Measurements from ENCODE around the gene JSRP1. TPM values are rescaled to one million over a fixed set of nuclear protein-coding genes. Genes with fewer than 3 reads are reported as not detected.

JSRP1 gene
- total and polyA plus RNA-seq, 2 donors (not counting 1 experiment from before 2014, with no cell fraction given): not detected

DNA sequence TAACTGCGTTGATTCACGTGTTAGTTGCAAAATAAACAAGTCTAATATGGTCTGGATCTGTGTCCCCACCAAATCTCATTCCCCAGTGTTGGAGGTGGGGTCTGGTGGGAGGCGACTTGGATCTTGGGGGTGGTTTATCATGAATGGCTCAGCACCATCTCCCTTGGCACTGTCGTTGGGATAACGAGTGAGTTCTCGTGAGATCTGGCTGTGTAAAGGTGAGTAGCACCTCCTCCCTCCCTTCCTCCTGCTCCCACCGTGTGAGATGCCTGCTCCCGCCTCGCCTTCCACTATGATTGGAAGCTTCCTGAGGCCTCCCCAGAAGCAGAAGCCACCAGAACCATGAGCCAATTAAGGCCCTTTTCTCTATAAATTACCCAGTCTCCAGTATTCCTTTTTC is 20.9 kb upstream of the JSRP1 start:
- peaks cover 9% of the 10 kb centered on the region for H3K4me1 ChIP-seq (ENCODE audit: control insufficient read depth, extremely low read depth, insufficient read depth, low read length)
- TF ChIP-seq EZH2 (IDR thresholded peaks at IDR 0.05; ENCODE audit: low read length, missing control alignments): no peak
- TF ChIP-seq, protein P1, sequence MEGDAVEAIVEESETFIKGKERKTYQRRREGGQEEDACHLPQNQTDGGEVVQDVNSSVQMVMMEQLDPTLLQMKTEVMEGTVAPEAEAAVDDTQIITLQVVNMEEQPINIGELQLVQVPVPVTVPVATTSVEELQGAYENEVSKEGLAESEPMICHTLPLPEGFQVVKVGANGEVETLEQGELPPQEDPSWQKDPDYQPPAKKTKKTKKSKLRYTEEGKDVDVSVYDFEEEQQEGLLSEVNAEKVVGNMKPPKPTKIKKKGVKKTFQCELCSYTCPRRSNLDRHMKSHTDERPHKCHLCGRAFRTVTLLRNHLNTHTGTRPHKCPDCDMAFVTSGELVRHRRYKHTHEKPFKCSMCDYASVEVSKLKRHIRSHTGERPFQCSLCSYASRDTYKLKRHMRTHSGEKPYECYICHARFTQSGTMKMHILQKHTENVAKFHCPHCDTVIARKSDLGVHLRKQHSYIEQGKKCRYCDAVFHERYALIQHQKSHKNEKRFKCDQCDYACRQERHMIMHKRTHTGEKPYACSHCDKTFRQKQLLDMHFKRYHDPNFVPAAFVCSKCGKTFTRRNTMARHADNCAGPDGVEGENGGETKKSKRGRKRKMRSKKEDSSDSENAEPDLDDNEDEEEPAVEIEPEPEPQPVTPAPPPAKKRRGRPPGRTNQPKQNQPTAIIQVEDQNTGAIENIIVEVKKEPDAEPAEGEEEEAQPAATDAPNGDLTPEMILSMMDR (conservative IDR thresholded peaks at IDR 0.05 in 1 of 2, IDR thresholded peaks at IDR 0.05 in 1 of 2; ENCODE audit: low read depth in 1 of 2, low read length in 2 of 2): no peak
- H3K9me3 ChIP-seq (ENCODE audit: control insufficient read depth, insufficient read depth, low read depth, low read length): no peaks in the 10 kb centered on the region
- H3K27ac ChIP-seq (ENCODE audit: insufficient read depth, low read length): no peak overlapping the region
- peaks cover 2% of the 10 kb centered on the region for H4K20me1 ChIP-seq (ENCODE audit: control insufficient read depth, extremely low read depth, insufficient read depth, low read length)
- H3K9ac ChIP-seq (ENCODE audit: insufficient read depth, low read length): no peak overlapping the region
- H3K4me2 ChIP-seq (ENCODE audit: extremely low read depth, insufficient read depth, low read length): no peak overlapping the region
- H3K27me3 ChIP-seq (ENCODE audit: control insufficient read depth, insufficient read depth, low read length): no peaks in the 10 kb centered on the region
- DNase-seq (ENCODE audit: low read depth in 2 of 2): no peak
- H3K36me3 ChIP-seq (ENCODE audit: control insufficient read depth, insufficient read depth, low read length): peaks cover 16% of the 10 kb centered on the region
- no peak overlapping the region for H2AFZ ChIP-seq (ENCODE audit: low read length)
- peaks cover 30% of the 10 kb centered on the region for H3K79me2 ChIP-seq (ENCODE audit: control insufficient read depth, insufficient read depth, low read length)
- no peak overlapping the region for H3K4me3 ChIP-seq (replicated peaks in 1 of 4; ENCODE audit: control extremely low read depth in 1 of 4, insufficient read depth in 1 of 4, low read depth in 3 of 4, low read length in 4 of 4)

DNA sequence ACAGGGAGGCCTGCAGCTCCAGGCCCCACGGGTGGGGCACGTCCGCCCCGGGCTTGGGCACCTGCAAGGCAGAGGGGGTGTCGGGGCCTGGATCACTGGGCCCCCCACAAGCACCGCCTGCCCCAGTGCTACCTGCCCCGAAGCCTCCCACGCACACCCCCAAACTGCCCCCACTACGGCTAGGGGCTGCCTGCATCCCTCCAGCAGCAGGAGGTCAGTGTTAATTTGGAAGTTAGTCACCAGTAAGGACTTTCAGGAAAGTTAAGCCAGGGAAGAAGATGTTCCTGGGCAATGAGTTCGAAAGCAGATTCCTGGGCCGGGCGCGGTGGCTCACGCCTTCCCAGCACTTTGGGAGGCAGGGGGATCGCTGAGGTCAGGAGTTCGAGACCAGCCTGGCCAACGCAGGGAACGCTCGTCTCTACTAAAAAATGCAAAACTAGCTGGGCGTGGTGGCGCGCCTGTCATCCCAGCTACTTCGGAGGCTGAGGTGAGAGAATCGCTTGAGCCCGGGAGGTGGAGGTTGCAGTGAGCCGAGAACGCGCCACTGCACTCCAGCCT is 20.3 kb upstream of the JSRP1 start:
- Histone ChIP-seq H3K79me2 (ENCODE audit: control insufficient read depth, insufficient read depth, low read length) (peaks cover 37% of the 10 kb centered on the region), H3K4me1 (ENCODE audit: control insufficient read depth, extremely low read depth, insufficient read depth, low read length) (peaks cover 9% of the 10 kb centered on the region), H3K4me3 (replicated peaks in 1 of 4; ENCODE audit: control extremely low read depth in 1 of 4, insufficient read depth in 1 of 4, low read depth in 3 of 4, low read length in 4 of 4) (no peak overlapping the region), H3K9ac (ENCODE audit: insufficient read depth, low read length) (no peak overlapping the region), H3K27ac (ENCODE audit: insufficient read depth, low read length) (no peak overlapping the region), H2AFZ (ENCODE audit: low read length) (no peak overlapping the region), H4K20me1 (ENCODE audit: control insufficient read depth, extremely low read depth, insufficient read depth, low read length) (peaks cover 4% of the 10 kb centered on the region), H3K9me3 (ENCODE audit: control insufficient read depth, insufficient read depth, low read depth, low read length) (no peaks in the 10 kb centered on the region), H3K4me2 (ENCODE audit: extremely low read depth, insufficient read depth, low read length) (no peak overlapping the region), H3K36me3 (ENCODE audit: control insufficient read depth, insufficient read depth, low read length) (peaks cover 20% of the 10 kb centered on the region), H3K27me3 (ENCODE audit: control insufficient read depth, insufficient read depth, low read length) (no peaks in the 10 kb centered on the region)
- no peak for DNase-seq (ENCODE audit: low read depth in 2 of 2)
- TF ChIP-seq, protein P1 (conservative IDR thresholded peaks at IDR 0.05 in 1 of 2, IDR thresholded peaks at IDR 0.05 in 1 of 2; ENCODE audit: low read depth in 1 of 2, low read length in 2 of 2): no peak
- TF ChIP-seq EZH2 (IDR thresholded peaks at IDR 0.05; ENCODE audit: low read length, missing control alignments): no peak

DNA sequence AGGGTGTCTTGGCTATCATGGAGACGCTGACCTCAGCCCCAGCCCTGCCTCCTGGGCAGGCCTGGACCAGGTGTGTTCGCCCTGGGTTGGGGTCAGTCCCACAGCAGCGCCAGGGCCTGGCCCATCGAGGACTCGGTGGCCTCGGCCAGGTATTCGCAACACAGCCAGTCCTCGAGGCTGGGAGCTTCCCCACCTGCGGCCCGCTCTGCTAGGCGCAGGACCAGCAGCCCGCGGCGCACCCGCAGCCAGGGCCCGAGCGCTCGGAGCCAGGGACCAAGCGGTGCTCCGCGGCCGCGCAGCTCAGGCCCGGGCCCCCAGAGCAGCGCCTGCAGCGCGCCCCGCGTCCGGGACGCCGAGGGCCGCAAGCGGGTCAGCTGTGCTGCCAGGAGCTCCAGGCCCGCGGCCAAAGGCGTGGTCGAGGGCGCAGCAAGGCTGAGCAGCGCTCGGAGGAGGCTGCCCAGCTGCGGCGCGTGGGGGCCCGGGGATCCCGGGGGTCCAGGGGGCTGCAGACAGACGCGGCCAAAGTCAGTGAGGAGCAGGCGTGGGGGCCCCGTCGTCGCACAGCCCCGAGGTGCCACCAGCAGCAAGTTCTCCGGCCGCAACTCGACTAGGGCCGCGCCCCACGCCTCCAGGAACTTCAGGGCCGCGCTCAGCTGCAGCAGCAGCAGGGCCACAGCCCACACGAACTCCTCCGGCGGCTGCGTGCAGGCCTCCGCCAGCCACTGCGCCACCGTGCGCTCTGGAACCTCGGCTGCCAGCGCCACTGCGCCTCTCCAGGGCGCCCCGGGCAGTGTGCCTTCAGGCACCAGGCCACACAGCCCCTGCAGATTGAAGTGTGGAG is 19.6 kb upstream of the JSRP1 start:
- Histone ChIP-seq H3K27me3 (ENCODE audit: control insufficient read depth, insufficient read depth, low read length) (no peaks in the 10 kb centered on the region), H3K9me3 (ENCODE audit: control insufficient read depth, insufficient read depth, low read depth, low read length) (no peaks in the 10 kb centered on the region), H4K20me1 (ENCODE audit: control insufficient read depth, extremely low read depth, insufficient read depth, low read length) (peaks cover 4% of the 10 kb centered on the region), H3K4me3 (replicated peaks in 1 of 4; ENCODE audit: control extremely low read depth in 1 of 4, insufficient read depth in 1 of 4, low read depth in 3 of 4, low read length in 4 of 4) (no peak overlapping the region), H3K36me3 (ENCODE audit: control insufficient read depth, insufficient read depth, low read length) (peaks cover 20% of the 10 kb centered on the region), H3K9ac (ENCODE audit: insufficient read depth, low read length) (no peak overlapping the region), H3K4me1 (ENCODE audit: control insufficient read depth, extremely low read depth, insufficient read depth, low read length) (peaks cover 9% of the 10 kb centered on the region), H2AFZ (ENCODE audit: low read length) (no peak overlapping the region), H3K79me2 (ENCODE audit: control insufficient read depth, insufficient read depth, low read length) (peaks cover 44% of the 10 kb centered on the region), H3K27ac (ENCODE audit: insufficient read depth, low read length) (no peak overlapping the region), H3K4me2 (ENCODE audit: extremely low read depth, insufficient read depth, low read length) (no peak overlapping the region)
- no peak for DNase-seq (ENCODE audit: low read depth in 2 of 2)
- TF ChIP-seq, protein P1 (conservative IDR thresholded peaks at IDR 0.05 in 1 of 2, IDR thresholded peaks at IDR 0.05 in 1 of 2; ENCODE audit: low read depth in 1 of 2, low read length in 2 of 2): no peak
- no peak for TF ChIP-seq EZH2 (IDR thresholded peaks at IDR 0.05; ENCODE audit: low read length, missing control alignments)

Data from fibroblast of lung (primary cell).